GM21381 (cell line): ENCODE data around the gene PDXP.
"Not testable (repeated sequence)": the region's sequence is repeated elsewhere in the genome, so short reads cannot be mapped to it uniquely, and the experiment has no call there.

ENCODE experiments used
- ATAC-seq: cut with Tn5 transposase; IDR thresholded peaks from one replicate; pipeline ENCODE4 v1.9.1; 2021; ENCODE audit warnings: mild to moderate bottlenecking, moderate library complexity; ENCODE audit not compliant: unreplicated experiment

PDXP gene

DNA sequence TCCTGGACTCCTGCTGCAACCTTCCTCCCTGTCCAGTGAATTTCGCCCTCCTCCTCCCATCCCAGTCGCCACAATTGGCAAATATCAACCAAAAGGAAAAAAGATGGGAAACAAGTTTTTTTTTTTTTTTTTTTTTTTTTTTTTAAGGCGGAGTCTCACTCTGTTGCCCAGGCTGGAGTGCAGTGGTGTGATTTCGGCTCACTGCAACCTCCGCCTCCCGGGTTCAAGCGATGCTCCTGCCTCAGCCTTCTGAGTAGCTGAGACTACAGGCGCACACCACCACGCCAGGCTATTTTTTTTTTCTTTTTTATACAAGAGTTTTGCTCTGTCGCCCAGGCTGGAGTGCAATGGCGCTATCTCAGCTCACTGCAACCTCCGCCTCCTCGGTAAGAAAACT is 37.7 kb downstream of the PDXP start:
- ATAC-seq = not testable (repeated sequence)

GRCh38 chr22:37696657-37697537 is 38.4 kb downstream of the PDXP start, which contains the start of gene TRIOBP:
TRIOBP (plus strand) TSS chr22:37697048; CDS start chr22:37701366, 4,318 bp downstream.
- ATAC-seq = peak; percentile 80

GRCh38 chr22:37697538-37697835 is 39.0 kb downstream of the PDXP start:
- no peak for ATAC-seq

GRCh38 chr22:37701141-37701786 is 42.7 kb downstream of the PDXP start:
- ATAC-seq = no peak

DNA sequence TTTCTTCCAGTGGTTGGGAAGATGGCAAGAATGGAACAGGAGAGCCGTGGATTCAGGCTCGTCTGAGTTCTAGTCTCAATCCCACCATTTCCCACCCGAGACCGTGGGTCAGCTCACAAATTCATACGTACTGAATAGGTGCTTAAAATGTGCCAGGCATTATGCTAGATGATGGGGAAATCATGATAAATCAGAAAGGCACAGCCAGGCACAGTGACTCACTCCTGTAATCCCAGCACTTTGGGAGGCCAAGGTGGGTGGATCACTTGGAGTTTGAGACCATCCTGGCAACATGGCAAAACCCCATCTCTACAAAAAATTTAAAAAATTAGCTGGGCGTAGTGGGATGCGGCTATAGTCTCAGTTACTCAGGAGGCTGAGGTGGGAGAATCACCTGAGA is 45.4 kb downstream of the PDXP start:
- no peak for ATAC-seq

GRCh38 chr22:37704645-37705044 is 46.1 kb downstream of the PDXP start:
- ATAC-seq = no peak

GRCh38 chr22:37705205-37705604 is 46.7 kb downstream of the PDXP start:
- ATAC-seq = no peak

GRCh38 chr22:37708580-37709444 is 50.3 kb downstream of the PDXP start:
- no peak for ATAC-seq

DNA sequence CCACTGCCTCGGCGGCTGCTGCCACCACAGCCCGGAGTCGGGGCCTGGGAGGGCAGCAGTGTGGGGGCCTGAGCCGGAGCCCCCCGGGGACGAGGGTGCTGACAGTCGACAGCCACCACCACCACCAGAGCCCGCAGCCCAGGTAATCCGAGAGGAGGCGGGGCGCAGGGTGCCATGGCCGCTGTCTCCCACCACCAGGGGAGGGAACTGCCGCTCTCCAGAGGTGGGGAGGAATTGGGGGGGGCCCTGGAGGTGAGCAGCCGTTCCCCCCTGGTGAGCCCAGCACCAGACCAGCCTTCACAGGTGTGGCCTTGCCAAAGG is 50.9 kb downstream of the PDXP start:
- no peak for ATAC-seq

DNA sequence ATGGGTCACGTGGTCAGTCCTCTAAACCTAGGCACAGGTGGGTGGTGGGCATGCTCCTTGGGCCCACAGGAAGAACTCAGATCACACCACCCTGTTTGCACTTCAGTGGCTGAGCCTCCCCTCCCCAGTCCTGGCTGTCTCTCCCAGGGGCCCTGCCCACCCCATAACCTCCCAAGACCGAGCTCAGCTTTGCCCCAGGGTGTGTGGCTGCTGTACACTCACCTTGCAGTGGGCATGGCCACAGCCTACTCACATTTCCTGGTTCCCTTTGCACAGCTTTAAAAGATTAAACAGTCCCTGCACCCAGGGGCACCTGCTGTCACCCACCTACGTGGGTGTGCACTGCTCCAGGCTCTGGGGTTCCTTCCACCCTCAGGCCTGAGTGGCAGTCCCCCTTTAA is 52.2 kb downstream of the PDXP start:
- no peak for ATAC-seq

DNA sequence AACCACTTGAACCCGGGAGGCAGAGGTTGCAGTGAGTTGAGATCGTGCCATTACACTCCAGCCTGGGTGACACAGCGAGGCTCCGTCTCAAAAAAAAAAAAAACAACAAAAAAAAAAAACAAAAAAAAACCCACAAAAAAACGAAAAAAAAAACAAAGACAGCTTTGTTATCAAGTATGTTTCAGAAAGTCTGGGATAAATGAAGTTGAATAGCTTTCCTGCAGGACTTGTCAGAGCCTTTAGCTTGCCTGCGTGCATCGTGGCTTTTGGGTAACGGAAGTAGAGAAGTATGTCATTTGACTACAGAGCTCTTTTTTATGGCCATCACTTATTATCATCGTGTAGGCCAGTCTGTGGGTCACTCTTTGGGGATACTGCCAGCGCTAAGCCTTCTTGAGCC is 53.0 kb downstream of the PDXP start:
- ATAC-seq = no peak

DNA sequence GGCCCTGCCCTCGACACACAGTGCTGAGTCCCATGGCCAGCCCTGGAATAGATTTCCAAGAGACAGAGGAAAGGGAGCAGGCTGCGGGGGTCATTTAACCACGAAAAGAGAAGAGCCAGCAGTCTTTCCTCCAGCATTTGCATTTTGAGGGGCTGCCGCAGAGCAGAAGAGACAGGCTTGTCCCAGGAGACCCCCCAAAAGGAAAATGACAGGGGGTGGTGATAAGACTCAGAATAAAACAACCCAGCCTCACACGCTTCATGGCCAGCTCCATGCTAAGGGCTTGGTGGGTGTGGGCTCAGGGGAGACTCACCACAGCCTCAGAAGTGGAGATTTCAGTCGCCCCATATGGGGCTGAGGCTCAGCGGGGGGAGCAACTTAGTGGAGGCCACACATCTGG is 55.2 kb downstream of the PDXP start:
- no peak for ATAC-seq

GRCh38 chr22:37714634-37715033 is 56.1 kb downstream of the PDXP start:
- ATAC-seq = no peak

- no peak for ATAC-seq
Measured at GRCh38 chr22:37715760-37716159, 57.2 kb downstream of the PDXP start.
